HG03354 (cell line): ENCODE results near the gene CREB3.

Experiments
- ATAC-seq: cut with Tn5 transposase; IDR thresholded peaks from one replicate; pipeline ENCODE4 v1.9.1; 2021; ENCODE audit warnings: mild to moderate bottlenecking; ENCODE audit not compliant: unreplicated experiment, poor library complexity, severe bottlenecking

CREB3 gene

DNA sequence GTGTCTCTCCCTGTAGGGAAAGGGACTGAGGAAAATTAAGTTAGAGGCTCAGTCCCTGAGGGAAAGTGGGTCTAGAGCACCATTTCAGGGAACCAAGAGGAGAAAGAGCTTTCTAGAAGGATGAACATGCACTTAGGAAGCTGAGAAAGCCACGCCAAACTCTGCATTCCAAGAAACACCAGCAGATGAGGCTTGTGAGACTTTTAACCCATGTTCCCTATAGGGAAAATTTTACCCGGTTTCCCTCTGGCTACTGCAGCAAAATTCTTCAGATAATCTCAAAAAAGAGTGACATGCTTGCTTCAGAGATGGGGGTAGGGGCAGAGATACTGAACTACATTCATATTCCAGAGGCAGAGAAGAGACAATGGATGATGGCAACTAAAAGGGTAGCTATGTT, 9.0 kb upstream of the CREB3 start:
- no peak for ATAC-seq

DNA sequence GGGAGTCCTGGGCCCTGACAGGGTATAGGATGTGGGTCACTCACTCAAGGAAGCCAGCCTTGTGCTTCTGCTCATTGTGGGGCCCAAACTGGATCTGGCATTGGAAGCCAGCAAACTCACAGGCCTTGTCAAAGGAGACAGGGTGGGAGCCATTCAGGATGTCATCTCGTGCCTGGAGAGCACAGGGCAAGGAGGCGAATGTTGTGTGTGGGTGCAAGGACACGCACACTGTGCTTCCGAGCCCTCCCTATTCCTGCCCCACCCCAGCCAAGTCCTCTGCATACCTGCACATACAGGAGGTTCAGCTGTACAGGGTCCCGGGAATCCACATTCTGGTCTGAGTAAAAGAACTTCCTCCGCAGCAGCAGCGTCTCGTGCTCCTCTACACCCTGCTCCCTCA, 8.6 kb upstream of the CREB3 start:
- ATAC-seq = no peak

DNA sequence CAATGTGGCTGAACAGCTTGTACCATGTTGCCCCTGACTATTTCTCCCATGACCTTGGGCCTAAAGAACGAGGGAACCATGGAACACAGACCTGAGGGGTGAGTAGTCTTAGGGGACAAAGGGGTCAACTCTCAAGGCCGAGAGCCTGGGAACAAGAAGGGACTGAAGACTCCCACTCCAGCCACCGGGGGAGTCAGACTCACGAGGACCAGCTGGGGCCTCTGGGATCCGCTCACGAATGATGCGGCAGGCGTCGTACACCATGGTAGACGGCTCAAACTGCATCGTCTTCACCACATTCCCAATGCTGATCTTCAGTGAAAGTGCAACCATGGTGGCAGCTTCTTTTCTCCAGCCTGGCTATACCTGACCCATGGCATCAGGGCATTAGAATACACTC, 7.1 kb upstream of the CREB3 start:
- ATAC-seq = no peak

DNA sequence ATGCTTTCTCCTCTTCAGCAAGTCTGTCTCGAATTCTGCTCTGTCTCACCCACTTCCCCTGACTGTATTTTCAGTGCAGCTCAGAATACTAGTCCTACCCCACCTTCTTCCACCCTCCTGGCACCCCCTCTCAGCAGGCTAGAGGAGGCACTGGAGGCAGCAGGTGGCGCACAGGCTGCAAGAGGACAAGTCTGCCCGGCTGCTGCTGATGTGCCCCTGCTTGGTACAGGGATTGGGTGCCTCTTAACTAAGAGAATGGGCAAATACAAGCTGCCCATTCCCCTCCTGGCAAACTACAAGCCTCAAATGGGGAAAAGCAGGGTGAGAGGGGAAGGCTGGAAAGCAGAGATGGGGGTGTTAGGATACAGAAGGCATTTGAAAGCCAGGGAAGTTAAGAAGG, 5.5 kb upstream of the CREB3 start:
- ATAC-seq = no peak

DNA sequence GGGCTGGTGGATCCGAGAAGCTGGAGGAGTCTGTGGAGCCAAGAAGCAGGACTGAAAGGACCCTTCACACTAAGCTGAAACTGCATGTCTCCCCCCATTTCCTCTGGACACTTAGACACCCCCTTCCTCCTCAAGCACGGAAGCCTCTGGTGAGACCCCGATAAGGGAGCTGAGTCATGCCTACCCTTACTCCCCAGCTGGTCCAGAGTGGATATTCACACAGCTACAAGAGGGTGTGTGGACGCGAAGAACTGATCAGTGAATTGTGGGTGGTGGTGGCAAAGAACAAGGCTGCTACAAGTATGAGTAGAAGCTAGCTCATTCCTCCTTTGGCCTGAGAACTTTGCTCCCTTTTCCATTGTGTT, 4.8 kb upstream of the CREB3 start:
- no peak for ATAC-seq

DNA sequence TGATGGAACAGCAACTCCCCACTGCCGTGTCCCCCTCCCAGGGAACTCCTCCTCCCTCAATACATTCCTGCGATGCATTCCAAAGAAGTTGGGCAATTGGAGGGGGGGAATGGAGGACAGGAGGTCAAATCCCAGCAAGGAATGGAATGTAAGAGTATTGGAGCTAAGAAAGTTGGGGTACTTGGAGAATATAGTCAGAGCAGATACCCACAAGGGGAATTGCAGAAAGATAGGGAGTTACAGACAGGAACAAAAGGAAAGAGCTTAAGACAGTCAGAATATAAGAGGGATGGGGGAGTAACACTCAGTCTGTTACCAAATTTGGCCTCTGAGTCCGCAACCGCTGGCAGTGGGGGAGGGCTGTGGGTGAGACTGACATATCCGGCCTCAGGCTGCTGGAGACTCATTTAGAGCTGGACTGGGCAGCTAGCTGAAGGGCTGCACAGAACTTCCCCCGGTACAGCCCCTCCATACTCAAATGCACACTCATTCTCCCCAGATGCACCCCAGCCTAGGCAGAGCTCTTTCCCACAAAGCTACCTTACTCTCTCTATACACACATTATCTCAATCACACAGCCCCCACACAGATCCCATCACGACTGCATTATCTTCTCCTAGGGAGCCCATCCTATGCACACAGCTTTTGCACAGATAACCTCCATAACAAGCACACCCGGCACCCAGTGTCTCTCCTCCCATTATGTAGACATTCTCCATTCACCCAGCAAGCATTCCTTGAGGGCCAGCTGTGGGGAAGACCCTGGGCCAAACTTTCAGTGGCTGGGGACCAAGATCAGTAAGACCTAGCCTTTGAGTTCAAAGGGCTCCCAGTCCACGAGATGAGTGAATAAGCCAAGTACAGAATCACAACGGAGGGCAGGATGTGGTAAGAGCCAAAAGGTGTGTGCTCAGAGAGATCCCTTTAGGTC, 4.2 kb upstream of the CREB3 start:
- ATAC-seq = no peak

DNA sequence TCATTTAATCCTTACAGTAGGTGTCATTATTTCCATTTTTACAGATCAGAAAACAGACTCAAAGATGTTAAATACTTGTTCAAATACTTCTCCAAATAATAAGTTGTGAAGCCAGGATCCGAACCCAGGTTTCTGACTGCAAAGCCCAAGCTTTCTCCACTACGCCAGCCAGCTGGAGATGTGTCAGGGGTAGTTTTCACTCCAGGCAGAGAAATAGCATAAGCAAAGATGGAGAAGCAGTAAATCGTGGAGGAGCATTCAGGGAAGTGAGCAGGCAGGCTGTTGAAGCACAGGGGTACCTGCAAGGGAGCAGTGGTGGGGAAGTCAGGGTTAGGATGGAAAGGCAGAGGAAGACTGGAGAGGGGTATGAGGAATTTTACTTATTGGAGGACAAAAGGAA, 3.4 kb upstream of the CREB3 start:
- ATAC-seq = no peak

DNA sequence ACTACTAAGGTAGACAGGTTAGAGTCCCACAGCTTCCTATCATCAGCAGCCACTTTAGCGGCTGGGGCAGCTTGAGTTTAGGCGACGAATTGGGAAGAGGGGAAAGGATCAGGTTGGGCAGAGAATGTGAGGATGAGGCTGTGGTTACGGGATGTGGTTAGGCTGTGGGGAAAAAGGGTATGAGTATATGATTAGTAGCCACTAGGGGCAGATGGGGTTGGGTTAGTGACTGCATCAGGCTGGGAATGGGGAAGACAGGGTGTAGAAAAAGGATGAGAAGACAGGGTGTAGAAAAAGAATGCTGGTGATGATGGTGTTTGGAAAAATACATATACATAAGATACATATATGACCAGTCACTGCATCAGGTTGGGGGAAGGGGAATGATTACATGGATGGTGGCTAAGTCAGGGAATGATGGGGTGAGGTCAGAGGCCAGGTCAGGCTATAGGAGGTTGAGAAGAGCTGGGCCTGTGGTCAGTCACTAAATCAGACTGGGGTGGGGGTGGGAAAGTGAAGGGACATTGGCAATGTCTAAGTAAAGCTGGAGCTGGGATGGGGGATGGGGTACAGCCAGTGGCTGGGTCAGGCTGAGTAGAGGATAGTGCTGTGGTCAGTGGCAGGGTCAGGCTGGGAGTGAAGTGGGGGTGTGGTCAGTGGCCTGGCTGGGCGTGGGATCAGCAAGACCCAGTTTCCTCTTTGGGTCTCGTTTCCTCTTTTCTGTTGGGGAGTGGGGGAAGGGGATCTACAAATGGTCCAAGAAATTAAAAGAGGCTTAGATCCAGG, 2.6 kb upstream of the CREB3 start:
- no peak for ATAC-seq

DNA sequence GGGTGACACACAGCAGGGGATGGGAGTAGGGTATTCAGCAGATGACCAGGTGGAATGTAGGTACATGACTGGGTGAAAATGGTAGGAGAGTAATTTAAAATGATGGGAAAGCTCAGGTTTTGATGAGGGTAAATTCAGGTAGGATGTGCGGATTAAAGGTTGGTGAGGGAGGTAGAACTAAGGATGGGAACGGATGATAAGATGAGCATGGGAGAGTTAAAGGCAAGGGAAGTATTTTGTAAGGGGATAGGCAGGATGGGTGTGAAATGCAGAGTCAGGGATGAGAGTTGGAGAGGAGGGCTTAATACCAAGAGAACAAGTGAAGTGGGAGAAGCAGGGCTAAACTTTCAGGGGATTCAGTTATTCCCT, 2.0 kb upstream of the CREB3 start:
- no peak for ATAC-seq

DNA sequence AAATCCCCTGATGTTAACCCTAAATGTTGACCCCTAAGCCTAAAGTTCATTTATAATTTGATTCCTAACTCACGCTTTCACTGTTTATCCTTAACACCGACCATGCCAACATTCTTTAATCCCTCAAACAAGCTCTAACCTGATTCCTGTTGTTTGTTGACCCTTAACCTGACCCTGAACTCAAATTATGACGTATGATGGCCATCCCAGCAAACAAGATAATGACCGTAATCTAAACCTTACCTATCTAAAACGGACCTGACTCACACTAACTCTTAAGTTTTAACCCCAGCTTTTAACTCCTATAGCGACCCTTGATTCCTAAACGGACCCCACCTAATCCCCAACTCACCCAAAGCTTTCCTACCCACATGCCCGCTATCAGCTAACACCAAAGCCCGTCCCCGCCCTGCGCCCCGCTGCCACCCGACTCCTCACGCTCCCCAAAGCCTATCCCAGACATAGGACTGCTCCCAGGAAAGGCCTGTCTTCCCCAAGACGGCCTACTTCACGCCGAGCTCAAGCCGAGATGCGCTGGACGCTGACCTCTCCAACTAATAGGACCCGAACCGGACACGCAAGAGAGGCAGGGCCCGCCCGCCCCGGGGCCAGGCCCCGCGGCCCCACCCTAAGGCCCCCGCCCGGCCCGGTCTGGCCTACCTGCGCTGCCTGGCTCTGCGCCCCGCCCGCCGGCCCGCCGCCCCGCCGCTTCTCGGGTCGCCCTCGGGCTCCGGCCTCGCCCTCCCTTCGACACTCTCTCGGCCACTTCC, 866 bp upstream of the CREB3 start:
- ATAC-seq = no peak

DNA sequence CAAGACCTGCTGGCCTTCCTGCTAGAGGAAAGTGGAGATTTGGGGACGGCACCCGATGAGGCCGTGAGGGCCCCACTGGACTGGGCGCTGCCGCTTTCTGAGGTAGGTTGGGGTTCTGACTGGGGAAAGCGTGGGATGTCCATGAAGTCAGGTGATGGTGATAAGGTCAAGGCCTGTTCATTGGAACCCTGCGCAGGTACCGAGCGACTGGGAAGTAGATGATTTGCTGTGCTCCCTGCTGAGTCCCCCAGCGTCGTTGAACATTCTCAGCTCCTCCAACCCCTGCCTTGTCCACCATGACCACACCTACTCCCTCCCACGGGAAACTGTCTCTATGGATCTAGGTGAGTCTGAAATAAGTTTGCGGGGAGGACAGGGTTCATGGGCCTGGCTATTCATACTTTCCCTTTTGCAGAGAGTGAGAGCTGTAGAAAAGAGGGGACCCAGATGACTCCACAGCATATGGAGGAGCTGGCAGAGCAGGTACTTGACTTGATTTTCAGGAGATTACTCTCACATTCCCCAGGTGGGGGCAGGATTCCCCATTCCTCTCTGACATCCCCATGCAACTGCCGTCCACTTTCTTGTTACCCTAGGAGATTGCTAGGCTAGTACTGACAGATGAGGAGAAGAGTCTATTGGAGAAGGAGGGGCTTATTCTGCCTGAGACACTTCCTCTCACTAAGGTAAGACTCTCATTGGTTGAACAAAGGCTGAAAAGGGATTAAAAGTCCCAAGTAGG, 505 bp downstream of the CREB3 start:
- ATAC-seq = peak; percentile 1

DNA sequence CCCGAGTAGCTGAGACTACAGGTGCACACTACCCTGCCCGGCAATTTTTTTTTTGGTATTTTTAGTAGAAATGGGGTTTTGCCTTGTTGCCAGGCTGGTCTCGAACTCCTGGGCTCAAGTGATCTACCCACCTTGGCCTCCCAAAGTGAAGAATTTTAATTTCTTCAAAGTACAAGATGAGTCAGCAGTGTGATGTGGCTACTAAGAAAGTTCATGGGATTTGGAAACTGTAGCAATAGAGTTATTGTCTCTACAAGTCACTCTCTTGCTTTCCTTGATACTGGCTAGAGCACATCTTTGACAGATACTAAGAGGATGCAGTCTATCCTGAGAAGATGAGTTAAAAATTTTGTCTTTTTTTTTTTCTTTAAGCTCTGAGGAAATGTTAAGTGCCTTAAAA, 1.6 kb downstream of the CREB3 start:
- no peak for ATAC-seq

DNA sequence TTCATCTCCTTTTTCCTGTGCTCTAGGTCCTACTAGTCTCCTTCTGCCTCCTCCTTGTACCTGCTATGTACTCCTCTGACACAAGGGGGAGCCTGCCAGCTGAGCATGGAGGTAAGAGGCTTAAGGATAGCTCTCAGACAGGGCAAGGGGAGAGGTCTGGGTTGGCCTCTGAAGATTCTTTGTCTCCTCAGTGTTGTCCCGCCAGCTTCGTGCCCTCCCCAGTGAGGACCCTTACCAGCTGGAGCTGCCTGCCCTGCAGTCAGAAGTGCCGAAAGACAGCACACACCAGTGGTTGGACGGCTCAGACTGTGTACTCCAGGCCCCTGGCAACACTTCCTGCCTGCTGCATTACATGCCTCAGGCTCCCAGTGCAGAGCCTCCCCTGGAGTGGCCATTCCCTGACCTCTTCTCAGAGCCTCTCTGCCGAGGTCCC, 3.8 kb downstream of the CREB3 start:
- no peak for ATAC-seq

DNA sequence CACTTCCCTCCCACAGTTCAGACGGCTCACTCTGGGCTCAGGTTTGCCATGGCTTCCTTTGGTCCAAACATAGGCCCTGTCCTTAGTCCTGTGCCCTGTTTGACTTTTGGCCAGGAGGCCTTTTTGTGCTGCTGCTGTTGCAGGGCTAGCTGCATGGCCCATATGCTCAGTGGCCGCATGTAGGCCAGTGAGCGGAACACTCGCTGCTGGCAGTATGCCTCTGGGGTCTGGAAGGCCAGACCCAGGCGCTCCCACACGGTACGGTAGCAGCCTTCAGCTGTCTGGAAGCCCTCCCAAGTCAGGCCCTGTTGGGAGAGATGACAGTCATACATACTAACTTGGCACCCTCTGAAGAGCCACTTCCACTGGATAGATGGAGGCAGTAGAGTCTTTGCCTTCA, 4.7 kb downstream of the CREB3 start:
- ATAC-seq = no peak

DNA sequence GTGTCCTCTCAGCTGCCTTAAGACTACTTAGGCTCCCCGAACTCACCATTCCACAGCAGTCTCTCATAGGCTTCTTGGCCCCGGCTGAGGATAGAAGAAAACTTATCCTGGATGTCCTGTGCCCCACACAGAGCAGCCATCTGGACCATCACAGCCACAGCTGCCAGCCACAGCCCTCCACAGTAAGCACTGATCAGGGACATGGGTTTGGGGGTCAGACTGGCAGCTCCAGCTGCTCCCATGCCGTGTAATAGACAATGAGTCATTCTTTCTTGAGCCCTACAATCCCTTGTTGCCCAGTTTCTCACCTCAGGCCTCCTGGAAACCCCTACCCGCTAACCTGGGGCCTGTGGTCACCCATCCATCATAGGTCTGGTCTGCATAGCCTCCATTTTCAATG, 5.7 kb downstream of the CREB3 start:
- no peak for ATAC-seq

DNA sequence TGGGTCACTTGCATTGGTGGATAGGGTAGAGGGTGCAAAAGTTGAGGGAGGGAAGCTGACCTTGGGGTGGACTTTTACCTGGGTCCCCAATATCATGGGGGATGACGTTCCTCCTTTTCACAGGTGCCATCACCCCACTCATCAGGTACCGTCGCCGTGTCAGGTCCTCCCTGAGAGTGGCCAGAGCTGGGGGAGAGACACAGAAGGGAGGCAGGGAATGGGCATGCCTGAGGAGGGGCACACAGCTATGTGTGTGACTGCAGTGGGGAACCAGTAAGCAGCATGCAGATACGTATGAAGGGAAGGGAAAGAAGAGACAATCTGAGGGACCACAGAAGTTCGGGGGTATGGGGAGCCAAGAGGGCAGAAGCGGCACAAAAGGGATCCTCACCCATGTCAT, 6.5 kb downstream of the CREB3 start:
- ATAC-seq = no peak

DNA sequence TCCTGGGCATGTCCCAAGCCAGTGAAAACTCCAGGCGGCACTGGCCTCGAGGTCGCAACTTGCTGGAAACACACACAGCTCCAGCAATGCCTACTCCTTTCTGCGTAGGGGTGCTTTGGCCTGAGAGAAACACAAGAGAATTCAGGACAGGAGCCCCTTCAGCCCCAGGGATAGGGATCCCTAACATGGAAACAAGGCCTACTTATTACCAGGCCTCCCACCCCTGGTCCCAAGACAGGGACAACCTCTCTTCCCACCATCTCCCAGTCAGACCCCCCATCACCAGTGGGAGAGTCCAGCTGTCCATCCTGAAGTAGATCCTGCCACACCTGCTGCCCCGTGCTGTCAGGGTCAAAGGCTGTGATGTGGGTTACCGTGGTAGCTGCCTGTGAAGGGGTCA, 7.8 kb downstream of the CREB3 start:
- no peak for ATAC-seq

DNA sequence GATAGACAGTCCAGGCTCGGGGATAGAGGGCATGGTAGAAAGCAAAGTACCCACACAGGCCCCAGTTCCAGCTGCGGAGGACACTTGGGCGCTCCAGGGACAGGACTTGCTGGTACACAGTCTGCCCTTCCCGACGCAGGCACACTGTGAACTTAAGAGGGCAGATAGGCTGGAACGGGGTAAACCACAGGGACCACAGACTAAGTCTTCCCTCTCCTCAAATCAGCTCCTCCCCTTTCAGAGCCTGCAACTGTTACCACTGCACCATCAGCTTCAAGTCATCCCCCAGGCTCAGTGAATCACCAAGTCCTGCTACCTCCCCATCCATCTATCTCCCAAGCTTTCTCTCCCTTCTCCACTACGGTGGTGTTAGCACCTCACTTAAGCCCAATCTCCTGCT, 9.3 kb downstream of the CREB3 start:
- ATAC-seq = no peak

DNA sequence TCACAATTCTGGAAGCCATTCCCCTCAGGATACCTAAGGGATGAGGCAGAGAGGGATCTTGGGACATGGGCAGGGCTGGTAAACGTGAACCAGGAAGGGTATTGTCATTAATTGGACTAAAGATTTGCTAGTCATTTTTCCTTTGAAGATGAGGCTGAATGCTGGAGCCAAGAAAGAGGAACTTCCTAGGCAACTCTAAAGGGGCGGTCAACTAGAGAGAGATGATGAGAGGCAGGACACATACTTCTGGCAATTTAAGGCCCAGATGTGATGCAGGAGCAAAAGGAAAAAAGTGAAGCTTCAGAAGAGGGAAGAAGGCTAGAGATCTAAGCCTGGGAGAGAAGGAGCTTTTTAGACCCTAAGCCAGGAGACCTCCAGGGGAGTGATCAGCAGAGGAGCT, 11.0 kb downstream of the CREB3 start:
- ATAC-seq = no peak
